Left renal cortex interstitium (tissue), 4 donors: ENCODE results near the gene MYO7A. TPM values are rescaled to one million over a fixed set of nuclear protein-coding genes. Genes with fewer than 3 reads are reported as not detected.

ENCODE experiments used
- DNase-seq, 4 donors: peaks; one replicate each; pipeline ENCODE4 v3.0.0-alpha.2; 2013; ENCODE audit warnings: low read depth in 4 of 4, low spot score in 2 of 4, missing footprints in 1 of 4
- polyA plus RNA-seq, 4 donors: library from polyadenylated mRNA; unstranded; fragments of 120-200 nt; gene quantifications; one replicate each; pipeline ENCODE4 v1.2.1, GENCODE V29; 2013; ENCODE audit not compliant: insufficient read length in 4 of 4

The MYO7A gene
- polyA plus RNA-seq, 4 donors: 1.9 to 4.6 (median 3.2) TPM

GRCh38 chr11:77252555-77253270 is 124.7 kb downstream of the MYO7A start:
- DNase-seq: no peak

- DNase-seq: no peak
Observed at GRCh38 chr11:77253690-77254089, 125.6 kb downstream of the MYO7A start.

- DNase-seq: no peak
Observed at GRCh38 chr11:77259641-77260040, 131.6 kb downstream of the MYO7A start.

GRCh38 chr11:77262803-77263202 is 134.8 kb downstream of the MYO7A start:
- DNase-seq: no peak

Other genes starting within 250 kb of the MYO7A start
- not detected for gene B3GNT6, start 93.8 kb upstream of the MYO7A start, polyA plus RNA-seq
- gene CAPN5, start 61.3 kb upstream of the MYO7A start, polyA plus RNA-seq: 10 to 100 TPM; 22.8 to 37.4 (median 26.5) TPM
- gene OMP, start 25.4 kb upstream of the MYO7A start, polyA plus RNA-seq: 1 to 10 TPM in 1 of 4 donors, under 1 TPM in 1, not detected in 2; 0.43 to 1.2 TPM
- under 1 TPM in 2 of 4 donors, not detected in 2; 0.13 to 0.46 TPM for gene GDPD4, start 173.4 kb downstream of the MYO7A start, polyA plus RNA-seq